Femur (tissue), 1 donor: ENCODE data around the gene CDK9.

ENCODE experiments used
- DNase-seq: peaks from one replicate; pipeline ENCODE4 v3.0.0-alpha.2; 2017

CDK9 gene

GRCh38 chr9:127806871-127807270, 21.0 kb downstream of the CDK9 start:
- DNase-seq, result no peak

GRCh38 chr9:127808347-127809001, 22.6 kb downstream of the CDK9 start:
- DNase-seq, result peak; percentile 25

GRCh38 chr9:127809002-127809539, 23.2 kb downstream of the CDK9 start:
- peak; percentile 18 for DNase-seq

- DNase-seq, result peak; percentile 61
Measured at GRCh38 chr9:127809540-127810377, 23.9 kb downstream of the CDK9 start.

- peak; percentile 17 for DNase-seq
Measured at GRCh38 chr9:127810378-127811187, 24.7 kb downstream of the CDK9 start.

GRCh38 chr9:127812011-127812410, 26.2 kb downstream of the CDK9 start:
- DNase-seq, result no peak

- DNase-seq, result no peak
Measured at GRCh38 chr9:127812936-127813675, 27.3 kb downstream of the CDK9 start.

- DNase-seq, result no peak
Measured at GRCh38 chr9:127813686-127814226, 27.9 kb downstream of the CDK9 start.

GRCh38 chr9:127814619-127815511, 29.0 kb downstream of the CDK9 start:
- no peak for DNase-seq

GRCh38 chr9:127815512-127816361, 29.9 kb downstream of the CDK9 start:
- DNase-seq, result no peak

- no peak for DNase-seq
Measured at GRCh38 chr9:127816362-127816725, 30.5 kb downstream of the CDK9 start.

GRCh38 chr9:127816728-127817127, 30.9 kb downstream of the CDK9 start:
- no peak for DNase-seq

GRCh38 chr9:127817881-127818434, 32.1 kb downstream of the CDK9 start:
- peak; percentile 77 for DNase-seq

- DNase-seq, result no peak
Measured at GRCh38 chr9:127818574-127818973, 32.7 kb downstream of the CDK9 start.

GRCh38 chr9:127822108-127822507, 36.3 kb downstream of the CDK9 start:
- DNase-seq, result no peak

- DNase-seq, result peak; percentile 56
Measured at GRCh38 chr9:127825319-127826051, 39.7 kb downstream of the CDK9 start.

- DNase-seq, result peak; percentile 20
Measured at GRCh38 chr9:127826253-127826913, 40.5 kb downstream of the CDK9 start.

- DNase-seq, result peak; percentile 90
Measured at GRCh38 chr9:127828262-127829031, 42.6 kb downstream of the CDK9 start.
